Activated T-helper 2 cell treated with anti-CD3 and anti-CD28 coated beads, Interferon-gamma antibody, Interleukin-2, Interleukin-4, amounts not matched to agents 10 μg/mL and 5 μg/mL and 100 μg/mL, durations not matched to agents 14 hours and 24 hours and 36 hours (primary cell): ENCODE measurements around the gene TBC1D21. TPM values are rescaled to one million over a fixed set of nuclear protein-coding genes. Genes with fewer than 3 reads are reported as not detected.

Experiments
- DNase-seq: peaks from one replicate; pipeline ENCODE4 v3.0.0; 2021; ENCODE audit warnings: low spot score
- H3K27ac Mint-ChIP-seq: one replicate; pipeline ENCODE4 v1.8.0; 2021; ENCODE audit warnings: mixed read lengths
- H3K27me3 Mint-ChIP-seq: one replicate; pipeline ENCODE4 v1.8.0; 2021; ENCODE audit warnings: low read depth, mixed read lengths
- H3K36me3 Mint-ChIP-seq: one replicate; pipeline ENCODE4 v1.8.0; 2021; ENCODE audit warnings: low read depth, mixed read lengths
- H3K4me1 Mint-ChIP-seq: one replicate; pipeline ENCODE4 v1.8.0; 2021; ENCODE audit warnings: low read depth, mixed read lengths
- H3K4me3 Mint-ChIP-seq: one replicate; pipeline ENCODE4 v1.8.0; 2021; ENCODE audit warnings: low read depth, mild to moderate bottlenecking, moderate library complexity, mixed read lengths
- H3K9me3 Mint-ChIP-seq: one replicate; pipeline ENCODE4 v1.8.0; 2021; ENCODE audit warnings: mixed read lengths
- intact Hi-C: fragments of 100-400 bp; cut with micrococcal nuclease; formaldehyde crosslinking; loops from one replicate; pipeline ENCODE4 v1.15.1; 2023
- total RNA-seq: library from RNA; stranded (reverse); gene quantifications from 2 replicates; pipeline ENCODE4 v1.2.3, GENCODE V29; 2022

TBC1D21 gene
- total RNA-seq, 1 donor from 2014 or later: not detected

GRCh38 chr15:73885954-73886700 is 12.8 kb downstream of the TBC1D21 start:
- DNase-seq: no peak
- Mint-ChIP-seq H3K9me3 (no peaks in the 10 kb centered on the region), H3K4me1 (no peaks in the 10 kb centered on the region), H3K4me3 (no peak overlapping the region), H3K36me3 (no peaks in the 10 kb centered on the region), H3K27me3 (peaks cover 10% of the 10 kb centered on the region), H3K27ac (no peak overlapping the region)
- intact Hi-C loops: no loop called here

- intact Hi-C loops: no loop called here
- Mint-ChIP-seq H3K36me3 (no peaks in the 10 kb centered on the region), H3K27me3 (peaks cover 10% of the 10 kb centered on the region), H3K4me3 (no peak overlapping the region), H3K27ac (no peak overlapping the region), H3K9me3 (no peaks in the 10 kb centered on the region), H3K4me1 (no peaks in the 10 kb centered on the region)
- DNase-seq: no peak
These were observed 13.5 kb downstream of the TBC1D21 start for GRCh38 chr15:73886717-73887345.

GRCh38 chr15:73887481-73887880 is 14.1 kb downstream of the TBC1D21 start:
- H3K9me3 Mint-ChIP-seq: no peaks in the 10 kb centered on the region
- no peak for DNase-seq

GRCh38 chr15:73888224-73889041 is 15.1 kb downstream of the TBC1D21 start:
- H3K36me3 Mint-ChIP-seq: no peaks in the 10 kb centered on the region
- no peaks in the 10 kb centered on the region for H3K9me3 Mint-ChIP-seq
- H3K27ac Mint-ChIP-seq: no peak overlapping the region
- DNase-seq: no peak
- intact Hi-C loops: no loop called here
- H3K27me3 Mint-ChIP-seq: peaks cover 7% of the 10 kb centered on the region
- no peak overlapping the region for H3K4me3 Mint-ChIP-seq
- no peaks in the 10 kb centered on the region for H3K4me1 Mint-ChIP-seq

More at GRCh38 chr15:73887481-73887880, 14.1 kb downstream of the TBC1D21 start:
- Mint-ChIP-seq H3K27ac (no peak overlapping the region), H3K4me3 (no peak overlapping the region), H3K4me1 (no peaks in the 10 kb centered on the region), H3K27me3 (peaks cover 7% of the 10 kb centered on the region), H3K36me3 (no peaks in the 10 kb centered on the region)
- intact Hi-C loops: no loop called here

- Mint-ChIP-seq H3K4me1 (no peaks in the 10 kb centered on the region), H3K27me3 (peaks cover 7% of the 10 kb centered on the region), H3K4me3 (no peak overlapping the region), H3K27ac (no peak overlapping the region), H3K9me3 (no peaks in the 10 kb centered on the region), H3K36me3 (no peaks in the 10 kb centered on the region)
- DNase-seq: no peak
- intact Hi-C loops: no loop called here
These were observed 15.8 kb downstream of the TBC1D21 start for GRCh38 chr15:73889053-73889761.

GRCh38 chr15:73889762-73890124 is 16.4 kb downstream of the TBC1D21 start:
- H3K4me3 Mint-ChIP-seq: no peak overlapping the region
- no peak for DNase-seq

GRCh38 chr15:73891328-73892315 is 18.3 kb downstream of the TBC1D21 start:
- Mint-ChIP-seq H3K27ac (no peak overlapping the region), H3K9me3 (no peaks in the 10 kb centered on the region), H3K4me3 (no peak overlapping the region), H3K36me3 (no peaks in the 10 kb centered on the region), H3K27me3 (peaks cover 9% of the 10 kb centered on the region), H3K4me1 (no peaks in the 10 kb centered on the region)
- DNase-seq: no peak
- intact Hi-C loops: no loop called here

More at GRCh38 chr15:73889762-73890124, 16.4 kb downstream of the TBC1D21 start:
- Mint-ChIP-seq H3K36me3 (no peaks in the 10 kb centered on the region), H3K27me3 (peaks cover 7% of the 10 kb centered on the region), H3K27ac (no peak overlapping the region), H3K4me1 (no peaks in the 10 kb centered on the region), H3K9me3 (no peaks in the 10 kb centered on the region)
- intact Hi-C loops: no loop called here

- H3K27me3 Mint-ChIP-seq: peaks cover 9% of the 10 kb centered on the region
- H3K4me3 Mint-ChIP-seq: no peak overlapping the region
- no peak overlapping the region for H3K27ac Mint-ChIP-seq
- intact Hi-C loops: no loop called here
- peaks cover 3% of the 10 kb centered on the region for H3K4me1 Mint-ChIP-seq
- DNase-seq: no peak
- H3K36me3 Mint-ChIP-seq: no peaks in the 10 kb centered on the region
- H3K9me3 Mint-ChIP-seq: no peaks in the 10 kb centered on the region
These were observed 19.3 kb downstream of the TBC1D21 start for GRCh38 chr15:73892446-73893226.

GRCh38 chr15:73894133-73894814 is 20.9 kb downstream of the TBC1D21 start:
- peaks cover 3% of the 10 kb centered on the region for H3K4me1 Mint-ChIP-seq
- no peaks in the 10 kb centered on the region for H3K9me3 Mint-ChIP-seq
- peaks cover 9% of the 10 kb centered on the region for H3K27me3 Mint-ChIP-seq
- no peak overlapping the region for H3K27ac Mint-ChIP-seq
- H3K36me3 Mint-ChIP-seq: no peaks in the 10 kb centered on the region
- intact Hi-C loops: no loop called here
- DNase-seq: no peak
- H3K4me3 Mint-ChIP-seq: no peak overlapping the region

- Mint-ChIP-seq H3K4me3 (no peak overlapping the region), H3K36me3 (no peaks in the 10 kb centered on the region), H3K27me3 (peaks cover 4% of the 10 kb centered on the region), H3K9me3 (no peaks in the 10 kb centered on the region), H3K27ac (no peak overlapping the region), H3K4me1 (peaks cover 3% of the 10 kb centered on the region)
- intact Hi-C loops: loop anchor here (1.0 kb wide), 2 partner anchors 11 to 67 kb away; no protein-coding TSS in a partner anchor
- peak; percentile 58 for DNase-seq
These were observed 24.3 kb downstream of the TBC1D21 start for GRCh38 chr15:73897441-73898261.
